GM12874 (cell line): ENCODE measurements around the gene GDA.

Experiments used
- TF ChIP-seq, protein P1 (sequence below): IDR thresholded peaks from 2 replicates; pipeline ENCODE4 v1.5.1; 2011; ENCODE audit warnings: low read depth, mild to moderate bottlenecking, control low read depth, low read length, moderate library complexity; ENCODE audit not compliant: insufficient read depth

Gene GDA

DNA sequence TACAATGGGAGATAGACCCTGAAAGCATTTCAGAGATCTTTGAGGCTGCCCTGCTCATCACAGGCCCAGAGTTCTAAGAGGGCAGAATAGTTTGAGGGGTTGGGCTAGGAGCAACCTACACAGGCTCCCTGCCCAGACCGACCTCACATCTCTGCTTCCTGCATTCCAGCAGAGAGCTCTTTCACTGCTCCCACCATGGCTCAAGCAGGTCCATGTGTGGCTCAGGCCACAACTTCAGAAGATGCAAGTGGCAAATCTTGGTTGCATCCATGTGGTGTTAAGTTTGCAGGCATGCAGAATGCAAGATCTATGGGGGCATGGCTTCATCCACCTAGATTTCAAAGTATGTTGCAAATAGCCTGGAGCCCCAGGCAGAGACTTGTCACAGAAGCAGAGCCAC lies 39.0 kb downstream of the GDA start:
- TF ChIP-seq, protein P1, sequence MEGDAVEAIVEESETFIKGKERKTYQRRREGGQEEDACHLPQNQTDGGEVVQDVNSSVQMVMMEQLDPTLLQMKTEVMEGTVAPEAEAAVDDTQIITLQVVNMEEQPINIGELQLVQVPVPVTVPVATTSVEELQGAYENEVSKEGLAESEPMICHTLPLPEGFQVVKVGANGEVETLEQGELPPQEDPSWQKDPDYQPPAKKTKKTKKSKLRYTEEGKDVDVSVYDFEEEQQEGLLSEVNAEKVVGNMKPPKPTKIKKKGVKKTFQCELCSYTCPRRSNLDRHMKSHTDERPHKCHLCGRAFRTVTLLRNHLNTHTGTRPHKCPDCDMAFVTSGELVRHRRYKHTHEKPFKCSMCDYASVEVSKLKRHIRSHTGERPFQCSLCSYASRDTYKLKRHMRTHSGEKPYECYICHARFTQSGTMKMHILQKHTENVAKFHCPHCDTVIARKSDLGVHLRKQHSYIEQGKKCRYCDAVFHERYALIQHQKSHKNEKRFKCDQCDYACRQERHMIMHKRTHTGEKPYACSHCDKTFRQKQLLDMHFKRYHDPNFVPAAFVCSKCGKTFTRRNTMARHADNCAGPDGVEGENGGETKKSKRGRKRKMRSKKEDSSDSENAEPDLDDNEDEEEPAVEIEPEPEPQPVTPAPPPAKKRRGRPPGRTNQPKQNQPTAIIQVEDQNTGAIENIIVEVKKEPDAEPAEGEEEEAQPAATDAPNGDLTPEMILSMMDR = no peak

DNA sequence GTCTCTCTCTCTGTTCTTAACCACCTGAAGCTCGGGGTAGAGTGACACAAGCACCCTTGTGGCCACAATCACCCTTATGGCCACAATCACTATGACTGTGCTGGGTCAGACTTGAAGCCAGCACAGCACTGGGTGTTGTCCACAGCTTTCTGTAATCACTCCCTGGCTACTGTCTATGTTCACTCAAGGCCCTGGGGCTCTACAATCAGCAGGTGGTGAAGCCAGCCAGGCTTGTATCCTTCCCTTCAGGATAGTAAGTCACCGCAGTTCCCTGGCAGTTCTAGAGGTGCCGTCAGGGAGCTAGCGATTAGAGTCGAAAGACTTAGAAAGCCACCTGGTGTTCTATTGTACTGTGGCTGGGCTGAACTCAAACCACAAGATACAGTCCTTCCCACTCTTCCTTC lies 44.2 kb downstream of the GDA start:
- TF ChIP-seq, protein P1 = no peak

DNA sequence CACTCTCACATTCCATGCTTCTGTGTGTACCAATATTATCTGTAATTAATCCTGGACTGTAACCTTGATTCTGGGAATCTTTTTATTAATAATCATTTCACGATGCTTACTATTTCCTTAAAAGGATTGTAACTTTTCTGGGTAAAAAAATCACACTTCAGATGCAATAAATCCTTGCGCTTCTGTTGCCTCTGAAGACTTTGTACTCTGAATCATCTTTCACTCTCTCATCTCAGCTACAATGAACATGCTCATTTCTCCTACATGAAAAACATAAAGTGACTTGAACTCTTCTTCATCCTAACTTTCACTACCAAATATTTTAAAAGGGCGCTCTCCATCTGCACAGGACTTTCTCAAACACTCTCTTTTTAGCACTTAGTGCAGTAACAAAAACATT lies 50.0 kb downstream of the GDA start:
- TF ChIP-seq, protein P1 = no peak

DNA sequence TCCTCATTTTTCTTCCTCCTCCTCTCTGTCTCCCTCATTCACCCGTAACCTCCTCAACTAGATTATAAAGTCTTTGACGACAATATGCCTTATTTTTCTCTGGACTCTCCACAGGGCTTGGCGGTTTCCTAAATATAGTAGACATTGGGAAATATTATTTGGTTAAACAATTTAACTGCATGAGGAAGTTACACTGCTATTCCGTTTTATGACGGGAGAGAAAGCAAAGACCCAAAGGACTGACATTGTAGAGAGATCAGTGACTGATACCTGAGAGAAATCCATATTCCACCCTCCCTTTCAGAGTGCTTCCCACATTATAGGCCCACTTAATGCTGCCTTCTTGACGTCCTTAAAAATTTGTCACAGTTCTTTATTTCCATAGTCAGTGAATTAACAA lies 51.2 kb downstream of the GDA start:
- TF ChIP-seq, protein P1 = no peak

DNA sequence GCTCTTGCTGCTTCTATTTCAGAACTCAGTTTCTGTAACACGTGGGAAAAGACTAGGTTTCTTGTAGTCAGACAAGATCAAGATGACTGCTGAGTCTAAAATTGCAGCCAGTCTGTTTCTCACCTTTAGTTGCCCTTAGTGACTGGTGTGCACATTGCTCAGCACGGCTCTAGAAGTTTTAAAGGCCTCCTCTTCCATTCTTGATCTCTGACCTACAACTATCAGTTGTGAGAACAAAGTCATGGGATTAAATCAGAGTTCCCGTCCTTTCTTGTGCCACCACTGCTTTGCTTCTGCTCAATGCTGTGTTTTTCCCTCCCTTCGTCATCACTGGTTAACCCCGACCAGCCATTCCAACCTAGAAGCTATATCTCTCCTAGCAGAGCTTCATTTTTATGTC lies 52.8 kb downstream of the GDA start:
- TF ChIP-seq, protein P1 = no peak

DNA sequence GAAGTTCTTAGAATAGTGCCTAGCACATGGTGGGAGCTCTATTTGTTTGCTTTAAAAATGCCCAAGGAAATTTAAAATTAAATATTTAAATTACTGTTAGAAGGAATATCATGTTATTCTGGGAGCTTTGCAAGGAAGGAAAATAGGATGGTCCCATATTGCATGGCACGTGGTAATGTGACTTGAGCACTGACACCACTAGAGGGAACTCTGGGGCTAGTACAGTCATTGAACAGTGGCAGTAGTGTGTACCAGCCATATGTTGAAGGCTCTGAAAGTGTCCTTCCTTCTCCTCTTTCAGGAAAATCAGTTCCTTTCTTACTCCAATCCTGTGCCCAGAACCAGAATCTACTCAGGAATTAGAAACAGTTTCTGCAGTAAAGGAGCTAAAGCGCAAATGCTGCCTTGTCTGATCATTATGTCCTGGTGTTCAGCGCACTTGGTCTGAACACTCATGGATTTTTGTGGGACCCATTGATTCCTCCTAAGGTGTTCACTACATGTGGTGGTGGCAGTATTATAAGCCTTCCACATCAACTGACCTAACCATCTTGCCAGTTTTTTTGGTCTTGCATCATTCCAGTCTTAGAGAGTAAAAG lies 54.1 kb downstream of the GDA start:
- TF ChIP-seq, protein P1 = peak; percentile 68

DNA sequence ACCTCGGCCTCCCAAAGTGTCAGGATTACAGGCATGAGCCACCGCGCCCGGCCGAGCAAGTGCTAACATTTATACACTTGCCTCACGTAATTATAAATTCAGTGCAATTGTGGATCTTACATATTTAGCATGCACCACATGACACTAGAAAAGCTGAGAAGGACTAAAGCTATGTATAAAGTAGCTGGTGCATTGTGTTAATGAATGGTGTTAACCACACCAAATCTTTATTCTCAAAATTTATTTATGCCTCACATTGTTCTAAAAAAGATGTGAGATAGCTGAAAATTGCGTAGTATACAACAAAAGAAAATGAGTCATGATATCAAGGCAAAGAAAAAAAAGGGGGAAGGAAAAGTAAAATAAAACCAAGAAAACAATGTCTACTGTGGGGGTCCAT lies 54.8 kb downstream of the GDA start:
- TF ChIP-seq, protein P1 = no peak
